HTERT RPE-1 (cell line): ENCODE data around the gene COPS4.
"Not testable (repeated sequence)": the region's sequence is repeated elsewhere in the genome, so short reads cannot be mapped to it uniquely, and the experiment has no call there.

Source experiments
- in situ Hi-C: fragments of 300-500 bp; cut with MboI; formaldehyde crosslinking; loops from 4 replicates; pipeline ENCODE4 v1.14.3; 2020; ENCODE audit warnings: low sequenced_read_pairs

Gene COPS4

GRCh38 chr4:83023599-83023998 lies 11.4 kb upstream of the COPS4 start:
- in situ Hi-C loops: not testable (repeated sequence)

- in situ Hi-C loops: no loop called here
Measured at GRCh38 chr4:83024233-83024632, 10.8 kb upstream of the COPS4 start.

GRCh38 chr4:83025563-83025962 lies 9.4 kb upstream of the COPS4 start:
- in situ Hi-C loops: no loop called here

GRCh38 chr4:83028976-83029375 lies 6.0 kb upstream of the COPS4 start:
- in situ Hi-C loops: no loop called here

- in situ Hi-C loops: no loop called here
Measured at GRCh38 chr4:83029688-83030087, 5.3 kb upstream of the COPS4 start.

GRCh38 chr4:83036991-83037665 lies 2.1 kb downstream of the COPS4 start:
- in situ Hi-C loops: no loop called here

- in situ Hi-C loops: no loop called here
Measured at GRCh38 chr4:83040269-83040668, 5.3 kb downstream of the COPS4 start.

- in situ Hi-C loops: not testable (repeated sequence)
Measured at GRCh38 chr4:83043157-83043556, 8.2 kb downstream of the COPS4 start.

- in situ Hi-C loops: no loop called here
Measured at GRCh38 chr4:83043801-83044407, 8.9 kb downstream of the COPS4 start.

- in situ Hi-C loops: no loop called here
Measured at GRCh38 chr4:83046693-83047473, 11.9 kb downstream of the COPS4 start.

GRCh38 chr4:83048781-83049180 lies 13.8 kb downstream of the COPS4 start:
- in situ Hi-C loops: not testable (repeated sequence)

GRCh38 chr4:83054928-83055327 lies 19.9 kb downstream of the COPS4 start:
- in situ Hi-C loops: no loop called here

- in situ Hi-C loops: no loop called here
Measured at GRCh38 chr4:83062739-83063138, 27.8 kb downstream of the COPS4 start.

GRCh38 chr4:83065266-83065665 lies 30.3 kb downstream of the COPS4 start:
- in situ Hi-C loops: no loop called here

GRCh38 chr4:83067058-83067639 lies 32.2 kb downstream of the COPS4 start:
- in situ Hi-C loops: no loop called here

- in situ Hi-C loops: no loop called here
Measured at GRCh38 chr4:83071116-83071515, 36.1 kb downstream of the COPS4 start.

- in situ Hi-C loops: no loop called here
Measured at GRCh38 chr4:83074086-83074704, 39.2 kb downstream of the COPS4 start.

GRCh38 chr4:83074783-83075182 lies 39.8 kb downstream of the COPS4 start:
- in situ Hi-C loops: loop anchor here (25.0 kb wide), 1 partner anchor 188 kb away; no protein-coding TSS in a partner anchor

- in situ Hi-C loops: loop anchor here (25.0 kb wide), 1 partner anchor 187 kb away; no protein-coding TSS in a partner anchor
Measured at GRCh38 chr4:83075311-83076095, 40.5 kb downstream of the COPS4 start.

GRCh38 chr4:83080561-83080960 lies 45.6 kb downstream of the COPS4 start:
- in situ Hi-C loops: loop anchor here (25.0 kb wide), 1 partner anchor 182 kb away; no protein-coding TSS in a partner anchor
